Measurements from ENCODE around the gene TBC1D22A. TPM values are rescaled to one million over a fixed set of nuclear protein-coding genes. Genes with fewer than 3 reads are reported as not detected.

TBC1D22A gene
- total and polyA plus RNA-seq, 10 of the 15 experiments (the other 5 are each of a cell fraction or from before 2014, with no cell fraction given) = 0.63 to 44.7 (median 27.4) TPM

GRCh38 chr22:47115518-47115890 lies 353.1 kb downstream of the TBC1D22A start (continued):
- TF ChIP-seq FOXK2 (IDR thresholded peaks at IDR 0.05) = no peak
- TF ChIP-seq MEF2A (IDR thresholded peaks at IDR 0.05; ENCODE audit: insufficient read depth, low read depth, low read length) = no peak
- TF ChIP-seq SPI1 (IDR thresholded peaks at IDR 0.05; ENCODE audit: borderline replicate concordance, insufficient read depth, low read depth, low read length) = no peak
- no peak for TF ChIP-seq MAX (IDR thresholded peaks at IDR 0.05; ENCODE audit: low read depth, low read length)
- no peak for TF ChIP-seq RBBP5 (conservative IDR thresholded peaks at IDR 0.05)
- TF ChIP-seq CBX5 (IDR thresholded peaks at IDR 0.05; ENCODE audit: low read depth) = no peak
- TF ChIP-seq TCF3 (IDR thresholded peaks at IDR 0.05; ENCODE audit: borderline replicate concordance, insufficient read depth, low read depth, low read length) = no peak
- no peak for TF ChIP-seq USF1 (IDR thresholded peaks at IDR 0.05; ENCODE audit: borderline replicate concordance, extremely low read length, insufficient read depth, low read depth, low read length)
- TF ChIP-seq NKRF (conservative IDR thresholded peaks at IDR 0.05) = no peak
- no peak for TF ChIP-seq IKZF2 (IDR thresholded peaks at IDR 0.05)
- TF ChIP-seq SREBF1 (IDR thresholded peaks at IDR 0.05; ENCODE audit: low read length) = no peak

- 98% methylated on average over 7 of the region's 13 CpGs for WGBS (ENCODE audit: insufficient coverage, insufficient replicate concordance, low lambda C conversion rate, missing lambda C conversion rate)
- POLR2A ChIA-PET = no interaction called here
- TF ChIP-seq JUND (IDR thresholded peaks at IDR 0.05; ENCODE audit: low read depth, low read length) (no peak), SMAD1 (IDR thresholded peaks at IDR 0.05; ENCODE audit: low read depth, partially characterized antibody) (no peak), JUNB (IDR thresholded peaks at IDR 0.05) (no peak), SRF (IDR thresholded peaks at IDR 0.05; ENCODE audit: low read depth in 2 of 2, low read length in 2 of 2) (no peak), ZBED1 (IDR thresholded peaks at IDR 0.05; ENCODE audit: borderline replicate concordance) (no peak), CBX5 (IDR thresholded peaks at IDR 0.05; ENCODE audit: low read depth) (no peak), SIX5 (IDR thresholded peaks at IDR 0.05; ENCODE audit: low read depth, low read length, severe bottlenecking) (no peak), SREBF2 (IDR thresholded peaks at IDR 0.05; ENCODE audit: low read length) (no peak)
These were observed 353.5 kb downstream of the TBC1D22A start for GRCh38 chr22:47115921-47116320.

More at GRCh38 chr22:47115921-47116320, 353.5 kb downstream of the TBC1D22A start:
- DNase-seq (ENCODE audit: low read depth, low spot score) (no peak), FAIRE-seq (no peak), ATAC-seq (no peak)
- in situ Hi-C loops (cut with MboI) (no loop called here), intact Hi-C loops (cut with micrococcal nuclease; ENCODE audit: unreplicated experiment) (no loop called here)
- H3K4me1 ChIP-seq (ENCODE audit: control insufficient read depth, insufficient read depth, low read length) = no peaks in the 10 kb centered on the region
- no peaks in the 10 kb centered on the region for H3K27me3 ChIP-seq (replicated peaks in 1 of 2; ENCODE audit: control insufficient read depth in 2 of 2, insufficient read depth in 2 of 2, low read length in 1 of 2)
- no peak overlapping the region for H3K4me2 ChIP-seq (ENCODE audit: control insufficient read depth, insufficient read depth)
- CTCF ChIA-PET = no interaction called here
- no peaks in the 10 kb centered on the region for H3K79me2 ChIP-seq (ENCODE audit: control insufficient read depth, insufficient read depth, low read length)
- BruUV-seq (replicated peaks) = no TSS peak
- no peak overlapping the region for H2AFZ ChIP-seq (ENCODE audit: control insufficient read depth, low read depth, low read length)
- H3K9me3 ChIP-seq (replicated peaks; ENCODE audit: control insufficient read depth, insufficient read depth, low read length) = no peaks in the 10 kb centered on the region
- no peaks in the 10 kb centered on the region for H4K20me1 ChIP-seq (ENCODE audit: control insufficient read depth, insufficient read depth)
- RAD21 ChIA-PET (ENCODE audit: unreplicated experiment) = no interaction called here
- SMC1A ChIA-PET (ENCODE audit: uncharacterized antibody, unreplicated experiment) = no interaction called here
- no peak overlapping the region for H3K27ac ChIP-seq (ENCODE audit: control insufficient read depth, insufficient read depth)
- H3K4me3 ChIP-seq = no peak overlapping the region
- peaks cover 0 to 4% of the 10 kb centered on the region in 2 experiments; a peak in 2 of 4 replicates for H3K36me3 ChIP-seq (ENCODE audit: control insufficient read depth in 2 of 2, insufficient read depth in 2 of 2, low read length in 1 of 2)
- H3K9ac ChIP-seq (ENCODE audit: control insufficient read depth, insufficient read depth, low read length) = no peak overlapping the region

Measured in GM12878 (cell line).